NCI-H69 (cell line): ENCODE data around the gene STARD3.

Experiments used
- DNase-seq: peaks from one replicate; lab custom pipeline; 2025; lab: John Stamatoyannopoulos, UW

STARD3 gene

GRCh38 chr17:39621523-39622379 lies 15.2 kb upstream of the STARD3 start:
- DNase-seq = peak; percentile 78

GRCh38 chr17:39622380-39623006 lies 14.5 kb upstream of the STARD3 start:
- no peak for DNase-seq

GRCh38 chr17:39623356-39623950 lies 13.5 kb upstream of the STARD3 start:
- peak; percentile 79 for DNase-seq

- DNase-seq = no peak
Observed at GRCh38 chr17:39624313-39624712, 12.6 kb upstream of the STARD3 start.

GRCh38 chr17:39625198-39625785 lies 11.7 kb upstream of the STARD3 start:
- DNase-seq = no peak

GRCh38 chr17:39626171-39627046 lies 10.5 kb upstream of the STARD3 start, which contains the start of gene PPP1R1B:
Gene PPP1R1B (plus strand): TSS chr17:39626952. CDS start chr17:39627393, 441 bp downstream.
- peak; percentile 79 for DNase-seq

GRCh38 chr17:39627047-39627711 lies 9.8 kb upstream of the STARD3 start:
- peak; percentile 37 for DNase-seq

GRCh38 chr17:39627712-39628516 lies 9.0 kb upstream of the STARD3 start:
- DNase-seq = peak; percentile 82

GRCh38 chr17:39628655-39629493 lies 8.1 kb upstream of the STARD3 start:
- DNase-seq = peak; percentile 89

- no peak for DNase-seq
Observed at GRCh38 chr17:39629494-39629880, 7.5 kb upstream of the STARD3 start.

GRCh38 chr17:39629898-39630297 lies 7.0 kb upstream of the STARD3 start:
- no peak for DNase-seq

- DNase-seq = peak; percentile 86
Observed at GRCh38 chr17:39631403-39631802, 5.5 kb upstream of the STARD3 start.

- DNase-seq = peak; percentile 82
Observed at GRCh38 chr17:39632153-39632941, 4.6 kb upstream of the STARD3 start.

- no peak for DNase-seq
Observed at GRCh38 chr17:39633570-39634183, 3.3 kb upstream of the STARD3 start.

GRCh38 chr17:39634384-39634871 lies 2.5 kb upstream of the STARD3 start:
- DNase-seq = peak; percentile 56

- no peak for DNase-seq
Observed at GRCh38 chr17:39635614-39636176, 1.2 kb upstream of the STARD3 start.

- no peak for DNase-seq
Observed at GRCh38 chr17:39636587-39636926, 387 bp upstream of the STARD3 start.

GRCh38 chr17:39638317-39638716 lies 1.4 kb downstream of the STARD3 start:
- DNase-seq = no peak
